Endothelial cell of umbilical vein (primary cell): ENCODE measurements around the gene EMC8. TPM values are rescaled to one million over a fixed set of nuclear protein-coding genes. Genes with fewer than 3 reads are reported as not detected.

Source experiments
- BruUV-seq: library from RNA; stranded (reverse); fragments of 400-500 nt; replicated peaks from 2 replicates; lab custom pipeline; 2021; lab: Mats Ljungman, UMichigan
- CTCF ChIA-PET: fragments of 300-600, 350-600 bp; sonication (Branson Sonifier 250); formaldehyde crosslinking; loops from one replicate; lab custom pipeline; 2021; ENCODE audit warnings: antibody characterized with exemption, inconsistent platforms; lab: Charles Lee
- POLR2A ChIA-PET: fragments of 300-600, 350-600 bp; sonication (Branson Sonifier 250); formaldehyde crosslinking; loops from one replicate; lab custom pipeline; 2021; ENCODE audit warnings: antibody characterized with exemption, inconsistent platforms; lab: Charles Lee
- DNase-seq: peaks from one replicate; pipeline ENCODE4 v3.0.0-alpha.2; 2011; ENCODE audit warnings: low read depth, low spot score
- FAIRE-seq: peaks from 2 replicates; lab custom pipeline; 2011; peaks lifted over from hg19 to GRCh38; lab: Jason Lieb, UNC
- H2AFZ ChIP-seq: 2 replicates; pipeline ENCODE4 v1.6.0; 2012; ENCODE audit warnings: low read depth, low read length, control low read depth, inconsistent platforms
- H3K27ac ChIP-seq: 2 replicates; pipeline ENCODE4 v1.5.1; 2011; ENCODE audit warnings: low read depth, mild to moderate bottlenecking, control low read depth, low read length, moderate library complexity; ENCODE audit not compliant: insufficient read depth
- H3K27me3 ChIP-seq, 2 experiments: 2 replicates each; pipeline versions ENCODE4 v1.6.0 to v1.6.1; 2011; ENCODE audit warnings: low read length in 2 of 2, mixed read lengths in 1 of 2; ENCODE audit not compliant: control insufficient read depth in 2 of 2, insufficient read depth in 2 of 2
- H3K36me3 ChIP-seq, 2 experiments: 2 replicates in 1 of 2; 3 replicates in 1 of 2; pipeline ENCODE4 v1.5.1; 2011; ENCODE audit warnings: low read length in 2 of 2, mild to moderate bottlenecking in 1 of 2, moderate library complexity in 1 of 2; ENCODE audit not compliant: control insufficient read depth in 2 of 2, insufficient read depth in 2 of 2; ENCODE audit errors: extremely low read depth in 1 of 2
- H3K4me1 ChIP-seq: 3 replicates; pipeline ENCODE4 v1.5.1; 2011; ENCODE audit warnings: mild to moderate bottlenecking, low read length; ENCODE audit not compliant: control insufficient read depth, insufficient read depth; ENCODE audit errors: extremely low read depth
- H3K4me2 ChIP-seq: 2 replicates; pipeline ENCODE4 v1.6.1; 2011; ENCODE audit warnings: low read length, control low read depth, mixed read lengths; ENCODE audit not compliant: insufficient read depth
- H3K4me3 ChIP-seq, 3 experiments: fragments of 200-600 bp in 1 of 3; sonication (generic), shearing (Covaris generic) in 1 of 3; replicated peaks in 1 of 3; 2 replicates each; pipeline ENCODE4 v1.5.1; 2011 to 2016; ENCODE audit warnings: control low read depth in 3 of 3, low read length in 3 of 3, mild to moderate bottlenecking in 2 of 3, inconsistent platforms in 1 of 3, low read depth in 1 of 3, moderate library complexity in 1 of 3; ENCODE audit not compliant: insufficient read depth in 1 of 3
- H3K79me2 ChIP-seq: 2 replicates; pipeline ENCODE4 v1.6.0; 2012; ENCODE audit warnings: low read length, inconsistent platforms; ENCODE audit not compliant: control insufficient read depth, insufficient read depth
- H3K9ac ChIP-seq: replicated peaks from 2 replicates; pipeline ENCODE3; 2011; ENCODE audit warnings: low read length, control low read depth; ENCODE audit not compliant: insufficient read depth; ENCODE audit errors: extremely low read depth
- H3K9me1 ChIP-seq: replicated peaks from 3 replicates; pipeline ENCODE4 v1.6.0; 2011; ENCODE audit warnings: mild to moderate bottlenecking, low read length; ENCODE audit not compliant: control insufficient read depth, insufficient read depth; ENCODE audit errors: extremely low read depth
- H3K9me3 ChIP-seq: replicated peaks from 2 replicates; pipeline ENCODE4 v1.5.1; 2012; ENCODE audit warnings: low read length, inconsistent platforms; ENCODE audit not compliant: control insufficient read depth, insufficient read depth
- H4K20me1 ChIP-seq: replicated peaks from 2 replicates; pipeline ENCODE3; 2011; ENCODE audit warnings: mild to moderate bottlenecking, low read length; ENCODE audit not compliant: control insufficient read depth, insufficient read depth; ENCODE audit errors: extremely low read depth
- CTCF ChIP-seq, 2 donors: IDR thresholded peaks; 1 replicate in 1 of 2; 2 replicates in 1 of 2; pipeline ENCODE4 v1.5.1; 2011; ENCODE audit warnings: low read length in 2 of 2, mild to moderate bottlenecking in 2 of 2, moderate library complexity in 2 of 2, control low read depth in 1 of 2, inconsistent platforms in 1 of 2, low read depth in 1 of 2; ENCODE audit not compliant: insufficient read depth in 1 of 2; ENCODE audit errors: extremely low read depth in 1 of 2
- EZH2 ChIP-seq: IDR thresholded peaks from 2 replicates; pipeline ENCODE4 v1.6.1; 2012; ENCODE audit warnings: borderline replicate concordance, low read depth, mild to moderate bottlenecking, moderate library complexity, low read length, inconsistent platforms; ENCODE audit not compliant: severe bottlenecking
- FOS ChIP-seq: IDR thresholded peaks from 2 replicates; pipeline ENCODE4 v1.6.1; 2011; ENCODE audit warnings: mild to moderate bottlenecking, low read length, moderate library complexity, borderline replicate concordance; ENCODE audit not compliant: insufficient read depth
- GATA2 ChIP-seq: IDR thresholded peaks from 2 replicates; pipeline ENCODE4 v1.7.0; 2011; ENCODE audit warnings: low read depth, mild to moderate bottlenecking, moderate library complexity, mixed read lengths, low read length; ENCODE audit not compliant: insufficient read length, insufficient read depth
- JUN ChIP-seq: IDR thresholded peaks from 2 replicates; pipeline ENCODE4 v1.6.1; 2011; ENCODE audit warnings: borderline replicate concordance, low read depth; ENCODE audit not compliant: insufficient read length, insufficient read depth
- MAX ChIP-seq: IDR thresholded peaks from 2 replicates; pipeline ENCODE4 v1.6.1; 2011; ENCODE audit not compliant: insufficient read depth, insufficient read length
- MYC ChIP-seq: IDR thresholded peaks from one replicate; pipeline ENCODE4 v1.6.1; 2011; ENCODE audit warnings: mild to moderate bottlenecking, low read depth, low read length
- POLR2A ChIP-seq: IDR thresholded peaks from 2 replicates; pipeline ENCODE4 v1.6.1; 2012; ENCODE audit warnings: low read depth, mild to moderate bottlenecking, control low read depth, low read length
- POLR2AphosphoS5 ChIP-seq: IDR thresholded peaks from 2 replicates; pipeline ENCODE4 v1.6.1; 2012; ENCODE audit warnings: low read depth, mild to moderate bottlenecking, control low read depth, low read length, moderate library complexity; ENCODE audit not compliant: insufficient read depth
- dilution Hi-C: fragments of 300-500 bp; cut with MboI; formaldehyde crosslinking; loops from one replicate; pipeline ENCODE4 v1.15.0; 2019; ENCODE audit warnings: low sequenced_read_pairs; ENCODE audit not compliant: extremely low pct_ligation_motif_present
- intact Hi-C: fragments of 100-400 bp; cut with micrococcal nuclease; formaldehyde crosslinking; loops from one replicate; pipeline ENCODE4 v1.10.0; 2022
- polyA plus RNA-seq, 4 experiments: library from polyadenylated mRNA; depleted of rRNA in 3 of 4; stranded (reverse) in 3 of 4; unstranded in 1 of 4; fragments of >200 nt; gene quantifications; 2 replicates each; pipeline versions ENCODE4 v1.2.1 to v1.2.3, GENCODE V29; 2011 to 2012; ENCODE audit warnings: missing spikeins in 1 of 4
- total RNA-seq: library from RNA; stranded (reverse); gene quantifications from 2 replicates; pipeline ENCODE4 v1.2.3, GENCODE V29; 2021

The EMC8 gene
- total and polyA plus RNA-seq, 2 donors (not counting 3 experiments of a cell fraction or from before 2014, with no cell fraction given) = 51.2 to 59.6 TPM

GRCh38 chr16:85844786-85845185 lies 45.4 kb upstream of the EMC8 start:
- CTCF ChIA-PET = interaction anchor here (0.6 to 3.0 kb wide), 3 partner anchors 23 to 25 kb away, joined by 3 to 9 read pairs (median 3); no protein-coding TSS in a partner anchor
- DNase-seq (no peak), FAIRE-seq (no peak)
- H2AFZ ChIP-seq = no peak overlapping the region
- no peak for TF ChIP-seq CTCF (IDR thresholded peaks at IDR 0.05; ENCODE audit: extremely low read depth in 1 of 2, insufficient read depth in 1 of 2, low read depth in 1 of 2, low read length in 2 of 2)
- TF ChIP-seq JUN = no peak
- TF ChIP-seq GATA2 = no peak
- TF ChIP-seq FOS = no peak
- TF ChIP-seq POLR2A = no peak
- TF ChIP-seq MYC = no peak
- H3K9me3 ChIP-seq = no peaks in the 10 kb centered on the region
- no peaks in the 10 kb centered on the region for H3K27me3 ChIP-seq
- H3K9me1 ChIP-seq = no peaks in the 10 kb centered on the region
- H3K9ac ChIP-seq = no peak overlapping the region
- H3K79me2 ChIP-seq = no peaks in the 10 kb centered on the region
- POLR2A ChIA-PET = no interaction called here
- no peak overlapping the region for H3K27ac ChIP-seq
- no peaks in the 10 kb centered on the region for H3K4me1 ChIP-seq
- intact Hi-C loops = no loop called here
- H4K20me1 ChIP-seq = no peaks in the 10 kb centered on the region
- no TSS peak for BruUV-seq
- H3K4me2 ChIP-seq = no peak overlapping the region
- no peak overlapping the region for H3K4me3 ChIP-seq
- dilution Hi-C loops = no loop called here
- no peaks in the 10 kb centered on the region for H3K36me3 ChIP-seq

- Histone ChIP-seq H3K9me3 (no peaks in the 10 kb centered on the region), H3K4me2 (no peak overlapping the region), H3K9ac (no peak overlapping the region), H3K36me3 (no peaks in the 10 kb centered on the region), H3K9me1 (no peaks in the 10 kb centered on the region), H3K4me3 (no peak overlapping the region), H3K79me2 (no peaks in the 10 kb centered on the region), H4K20me1 (no peaks in the 10 kb centered on the region), H3K27ac (no peak overlapping the region), H2AFZ (no peak overlapping the region), H3K27me3 (no peaks in the 10 kb centered on the region), H3K4me1 (no peaks in the 10 kb centered on the region)
- dilution Hi-C loops (no loop called here), intact Hi-C loops (no loop called here)
- ChIA-PET CTCF (interaction anchor here (0.6 to 3.0 kb wide), 2 partner anchors 22 to 25 kb away, joined by 3 to 9 read pairs; no protein-coding TSS in a partner anchor), POLR2A (no interaction called here)
- no peak for DNase-seq
- no peak for TF ChIP-seq GATA2
- TF ChIP-seq MAX = no peak
- TF ChIP-seq MYC = no peak
- TF ChIP-seq POLR2A = no peak
- TF ChIP-seq EZH2 = no peak
- TF ChIP-seq POLR2AphosphoS5 = no peak
- TF ChIP-seq JUN = no peak
- TF ChIP-seq CTCF (IDR thresholded peaks at IDR 0.05; ENCODE audit: extremely low read depth in 1 of 2, insufficient read depth in 1 of 2, low read depth in 1 of 2, low read length in 2 of 2) = no peak
- no peak for TF ChIP-seq FOS
- BruUV-seq = no TSS peak
- FAIRE-seq = no peak
These were observed 44.8 kb upstream of the EMC8 start for GRCh38 chr16:85844169-85844481.
